HG03196 (cell line): ENCODE data around the gene CCDC149.

Source experiments
- ATAC-seq: cut with Tn5 transposase; IDR thresholded peaks from one replicate; pipeline ENCODE4 v1.9.1; 2021; ENCODE audit not compliant: unreplicated experiment

The CCDC149 gene

DNA sequence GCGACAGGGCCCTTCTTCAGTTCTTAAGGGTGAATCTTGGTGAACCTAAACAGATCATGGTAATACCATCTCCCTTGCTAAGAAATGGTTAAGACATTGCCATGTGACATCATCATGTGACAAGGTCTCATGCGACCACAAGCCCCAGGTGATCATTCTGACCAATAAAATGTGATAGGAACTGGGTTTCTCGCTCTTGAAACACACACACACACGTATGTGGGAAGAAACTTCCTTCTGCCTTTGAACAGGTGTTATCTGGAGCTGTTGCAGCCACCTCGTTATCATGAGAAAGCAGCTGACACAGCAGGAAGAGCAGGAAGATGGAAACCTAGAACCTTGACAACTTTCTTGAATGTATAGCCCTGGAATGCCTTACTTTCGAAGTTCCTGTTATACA, 107.3 kb downstream of the CCDC149 start:
- no peak for ATAC-seq

DNA sequence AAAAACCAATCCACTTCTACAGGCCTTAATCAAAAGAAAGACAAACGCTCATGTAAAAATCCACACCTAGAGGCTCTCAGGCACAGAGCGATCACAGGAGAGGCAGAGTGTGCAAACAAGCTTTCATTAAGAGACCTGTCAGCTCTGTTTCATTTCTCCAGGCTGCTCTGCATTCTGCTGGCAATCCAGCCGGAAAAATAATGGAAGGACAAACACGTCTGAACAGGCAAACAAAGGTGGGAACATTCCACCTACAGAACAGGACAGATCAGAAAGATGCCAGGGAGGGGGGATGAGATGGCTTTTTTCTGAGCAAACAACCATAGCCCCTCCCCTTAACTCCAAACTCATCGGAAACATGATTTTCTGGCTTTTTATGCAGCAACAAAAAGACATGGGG, 107.8 kb downstream of the CCDC149 start:
- no peak for ATAC-seq

DNA sequence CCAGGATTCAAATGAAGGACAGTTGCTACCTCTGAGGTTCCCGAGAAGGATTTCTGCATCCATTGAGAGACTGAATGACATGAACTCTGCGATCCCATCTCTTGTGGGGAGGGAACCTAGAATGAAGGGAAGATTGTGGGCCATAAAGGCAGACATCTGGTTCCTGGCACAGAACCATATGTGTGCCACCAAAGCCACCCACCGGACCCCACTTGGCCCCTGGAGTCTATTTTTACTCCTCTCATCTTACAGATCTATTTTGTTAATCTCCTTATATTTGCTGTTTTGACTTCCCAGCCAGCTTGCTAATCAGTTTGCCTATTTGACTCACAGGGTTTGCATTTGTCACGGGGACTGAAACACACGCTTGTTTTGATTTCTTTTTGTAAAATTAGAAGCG, 110.2 kb downstream of the CCDC149 start:
- no peak for ATAC-seq

DNA sequence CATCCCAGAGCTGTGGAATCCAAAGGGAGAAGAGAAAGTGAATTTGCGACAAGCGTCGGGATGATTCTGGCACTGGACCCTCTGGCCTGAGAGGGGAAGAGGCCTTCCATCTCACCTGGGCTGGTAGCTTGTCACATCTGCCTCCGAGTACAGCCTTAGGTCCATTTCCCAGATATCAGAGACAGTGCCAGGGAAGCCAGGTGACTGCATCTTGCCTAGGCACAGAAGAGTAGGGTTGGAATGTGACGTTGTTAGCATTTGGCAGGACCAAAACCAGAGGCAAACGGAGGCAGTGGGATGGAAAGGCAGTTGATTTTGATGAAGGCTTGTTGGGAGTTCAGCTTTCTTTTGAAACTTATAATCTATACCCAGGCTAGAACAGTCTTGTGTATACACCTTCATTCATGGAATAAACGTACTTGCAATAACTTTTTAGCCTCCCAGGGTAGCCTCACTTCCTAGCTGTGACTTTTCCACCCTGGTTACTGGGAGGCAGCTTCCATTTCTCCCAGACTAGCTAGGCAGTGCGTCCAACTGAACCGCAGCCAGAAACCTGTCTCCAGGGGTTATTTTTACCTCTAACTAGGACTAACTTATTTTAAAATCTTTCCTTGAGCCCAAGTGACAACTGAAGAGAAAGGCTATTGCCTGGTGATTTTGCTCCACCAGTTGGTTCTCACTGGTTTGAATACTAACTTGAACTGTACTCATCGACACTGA, 111.5 kb downstream of the CCDC149 start:
- no peak for ATAC-seq

DNA sequence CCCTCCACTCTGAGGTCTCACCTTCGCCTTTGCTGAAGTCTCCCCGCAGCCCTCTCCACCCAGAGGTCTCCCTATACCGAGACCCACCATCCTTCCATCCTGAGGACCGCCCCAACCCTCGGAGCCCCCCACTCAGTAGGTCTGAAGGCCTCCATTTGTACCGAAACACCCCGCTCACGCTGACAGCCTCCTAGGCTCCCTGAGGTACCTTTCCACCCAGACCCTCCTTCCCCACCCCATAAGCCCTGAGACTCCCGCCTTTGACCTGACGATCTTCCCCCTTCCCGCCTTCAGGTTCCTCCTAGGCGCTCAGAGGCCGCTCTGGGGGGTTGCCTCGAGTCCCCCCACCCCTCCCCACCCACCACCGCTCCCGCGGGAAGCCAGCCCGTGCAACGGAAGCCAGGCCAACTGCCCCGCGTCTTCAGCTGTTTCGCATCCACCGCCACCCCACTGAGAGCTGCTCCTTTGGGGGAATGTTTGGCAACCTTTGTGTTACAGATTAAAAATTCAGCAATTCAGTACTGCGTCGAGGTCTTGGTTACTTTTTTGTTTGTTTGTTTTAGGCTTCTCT, 112.4 kb downstream of the CCDC149 start:
- no peak for ATAC-seq

DNA sequence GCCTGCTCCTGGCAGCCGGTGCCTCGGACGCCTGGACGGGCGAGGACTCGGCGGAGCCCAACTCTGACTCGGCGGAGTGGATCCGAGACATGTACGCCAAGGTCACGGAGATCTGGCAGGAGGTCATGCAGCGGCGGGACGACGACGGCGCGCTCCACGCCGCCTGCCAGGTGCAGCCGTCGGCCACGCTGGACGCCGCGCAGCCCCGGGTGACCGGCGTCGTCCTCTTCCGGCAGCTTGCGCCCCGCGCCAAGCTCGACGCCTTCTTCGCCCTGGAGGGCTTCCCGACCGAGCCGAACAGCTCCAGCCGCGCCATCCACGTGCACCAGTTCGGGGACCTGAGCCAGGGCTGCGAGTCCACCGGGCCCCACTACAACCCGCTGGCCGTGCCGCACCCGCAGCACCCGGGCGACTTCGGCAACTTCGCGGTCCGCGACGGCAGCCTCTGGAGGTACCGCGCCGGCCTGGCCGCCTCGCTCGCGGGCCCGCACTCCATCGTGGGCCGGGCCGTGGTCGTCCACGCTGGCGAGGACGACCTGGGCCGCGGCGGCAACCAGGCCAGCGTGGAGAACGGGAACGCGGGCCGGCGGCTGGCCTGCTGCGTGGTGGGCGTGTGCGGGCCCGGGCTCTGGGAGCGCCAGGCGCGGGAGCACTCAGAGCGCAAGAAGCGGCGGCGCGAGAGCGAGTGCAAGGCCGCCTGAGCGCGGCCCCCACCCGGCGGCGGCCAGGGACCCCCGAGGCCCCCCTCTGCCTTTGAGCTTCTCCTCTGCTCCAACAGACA, 113.1 kb downstream of the CCDC149 start:
- no peak for ATAC-seq

DNA sequence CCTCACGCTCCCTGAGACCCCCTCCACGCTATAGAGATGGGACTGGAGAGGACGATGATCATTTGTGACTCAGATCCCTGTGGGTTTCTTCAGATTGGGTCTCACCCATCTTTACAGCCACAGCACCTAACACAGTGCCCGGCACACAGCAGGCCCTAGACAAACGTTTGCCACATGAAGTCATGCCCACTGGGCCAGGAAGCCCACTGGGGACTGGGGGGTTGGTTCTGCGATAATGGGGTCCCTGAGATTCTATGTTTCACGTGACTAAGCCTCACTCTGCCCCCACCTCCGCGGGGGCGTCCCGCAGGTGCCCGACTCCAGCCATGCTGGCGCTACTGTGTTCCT, 113.7 kb downstream of the CCDC149 start:
- ATAC-seq: no peak

DNA sequence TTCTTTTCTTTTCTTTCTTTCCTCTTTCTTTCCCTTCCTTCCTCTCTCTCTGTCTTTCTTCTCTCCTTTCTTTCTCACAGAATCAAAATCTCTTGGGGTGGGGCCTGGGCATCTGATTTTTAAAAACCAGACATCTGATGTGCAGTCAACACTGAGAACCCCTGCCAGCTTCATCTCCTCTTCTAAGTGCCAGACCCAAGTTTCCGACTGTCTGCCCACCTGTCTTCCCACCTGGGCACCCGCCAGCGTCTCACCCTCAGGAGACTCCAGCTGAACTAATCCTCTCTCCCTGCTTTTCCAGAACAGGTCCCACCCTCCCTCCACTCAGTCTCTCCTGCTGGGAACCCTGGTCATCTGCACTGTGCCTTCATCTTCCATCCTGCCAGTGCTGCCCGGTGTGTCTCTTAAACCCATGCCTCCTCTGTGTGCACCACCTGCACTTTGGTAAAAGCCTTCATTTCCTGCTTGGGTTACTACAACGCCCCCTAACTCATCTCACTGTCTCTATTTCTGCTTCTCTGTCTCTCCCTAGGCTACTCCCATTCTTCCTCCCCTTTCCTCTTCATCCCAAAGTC, 114.7 kb downstream of the CCDC149 start:
- no peak for ATAC-seq

DNA sequence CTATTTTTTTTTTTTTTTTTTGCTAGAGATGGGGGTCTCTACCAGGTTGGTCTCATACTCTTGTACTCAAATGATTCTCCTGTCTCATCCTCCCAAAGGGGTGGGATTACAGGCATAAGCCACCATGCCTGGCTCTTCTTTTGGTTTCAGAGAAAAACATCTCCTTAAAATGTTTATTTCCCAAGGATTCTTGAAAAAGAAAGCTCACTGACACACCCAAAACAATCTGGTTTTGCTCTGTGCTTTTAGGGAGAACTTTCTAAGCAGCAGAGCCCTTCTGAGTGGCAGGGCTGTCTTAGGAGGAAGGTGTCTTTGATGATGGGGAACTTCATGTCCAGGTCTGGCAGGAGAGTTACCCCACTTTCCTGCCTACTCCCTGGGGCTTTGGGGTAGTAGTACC, 116.2 kb downstream of the CCDC149 start:
- no peak for ATAC-seq

DNA sequence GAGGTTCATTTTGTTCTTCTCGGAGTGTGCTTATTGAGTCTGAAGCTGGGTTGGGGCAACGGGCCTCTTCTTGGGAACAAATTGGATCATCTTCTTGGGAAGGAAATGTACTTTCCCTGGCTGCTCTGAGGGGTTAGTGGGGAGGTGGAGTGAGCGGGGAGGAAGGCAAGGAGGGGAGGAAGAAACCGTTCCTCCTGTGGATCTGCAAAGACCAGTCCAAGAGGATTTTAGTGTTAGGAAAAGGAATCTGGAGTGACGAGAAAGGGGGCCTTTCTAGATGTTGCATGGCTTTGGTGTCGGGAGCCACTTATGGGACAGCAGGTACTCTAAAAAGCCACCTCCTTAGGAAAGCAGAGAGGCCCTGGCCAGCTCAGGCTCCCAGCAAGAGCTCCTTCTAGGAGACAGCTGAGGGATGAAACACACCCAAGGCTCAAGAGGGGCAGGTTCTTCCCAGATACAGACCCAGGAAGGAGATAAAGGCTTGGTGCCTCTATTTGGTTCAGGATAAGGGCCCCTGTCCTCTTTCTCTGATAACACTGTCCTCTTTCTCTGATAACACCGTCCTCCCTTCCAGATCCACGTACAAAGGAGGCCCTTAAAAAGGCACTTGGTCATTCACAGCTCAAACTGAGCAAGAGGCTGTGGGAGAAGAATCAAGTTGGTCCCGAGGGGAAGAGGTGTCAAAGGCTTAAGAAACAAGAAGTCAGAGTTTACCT, 117.0 kb downstream of the CCDC149 start:
- no peak for ATAC-seq

DNA sequence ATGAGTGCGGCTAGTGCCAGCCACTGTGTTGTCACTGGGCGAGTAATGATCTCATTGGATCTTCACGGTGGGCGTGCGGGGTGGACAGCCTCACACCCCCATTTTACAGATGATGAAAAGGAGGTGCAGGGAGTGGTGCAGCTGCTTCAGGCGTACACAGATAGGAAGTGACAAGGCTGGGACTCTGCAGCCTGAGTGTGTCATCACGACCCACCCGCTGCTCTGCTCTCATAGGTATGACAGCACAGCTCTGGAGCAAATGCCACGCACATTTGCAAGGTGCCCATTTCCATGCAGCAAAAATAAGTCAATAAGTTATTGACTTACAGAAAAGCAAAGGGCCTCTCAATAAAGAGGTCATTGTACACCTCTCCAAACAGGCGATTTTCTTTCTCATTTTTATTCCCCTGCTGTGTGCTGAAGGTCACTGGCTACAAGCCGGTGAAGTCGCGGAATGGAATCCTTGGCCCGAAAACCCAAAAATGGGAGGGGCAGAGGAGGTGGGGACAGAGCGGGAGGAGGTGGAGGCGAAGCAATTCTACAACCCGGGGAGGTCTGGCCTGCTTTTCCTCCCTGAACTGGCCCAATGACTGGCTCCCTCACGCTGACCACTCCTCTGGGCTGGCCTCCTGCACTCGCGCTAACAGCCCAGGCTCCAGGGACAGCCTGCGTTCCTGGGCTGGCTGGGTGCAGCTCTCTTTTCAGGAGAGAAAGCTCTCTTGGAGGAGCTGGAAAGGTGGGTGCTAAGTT, 117.8 kb downstream of the CCDC149 start, which contains the start of gene SOD3:
Gene SOD3, plus strand, starts transcription at position 658 of the 750 bp plus-strand sequence. CDS start 3,949 bp downstream, outside the sequence.
- ATAC-seq: no peak

DNA sequence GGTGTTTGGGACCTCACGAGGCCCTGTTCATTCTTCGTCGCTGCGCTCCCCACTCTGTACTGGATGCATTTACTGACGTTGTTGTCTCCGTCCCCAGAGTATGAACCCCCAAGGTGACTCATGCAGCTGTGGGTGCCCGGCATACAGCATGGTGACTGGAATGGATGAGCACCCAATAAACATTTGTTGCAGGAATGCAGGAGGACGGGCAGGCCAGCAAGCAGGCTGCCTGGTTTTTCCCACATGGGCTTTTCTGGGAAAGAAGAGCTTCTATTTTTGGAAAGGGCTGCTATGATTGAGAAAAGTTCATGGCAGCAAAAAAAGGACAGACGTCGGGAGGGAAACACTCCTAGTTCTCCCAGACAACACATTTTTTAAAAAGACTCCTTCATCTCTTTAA, 118.4 kb downstream of the CCDC149 start:
- no peak for ATAC-seq

DNA sequence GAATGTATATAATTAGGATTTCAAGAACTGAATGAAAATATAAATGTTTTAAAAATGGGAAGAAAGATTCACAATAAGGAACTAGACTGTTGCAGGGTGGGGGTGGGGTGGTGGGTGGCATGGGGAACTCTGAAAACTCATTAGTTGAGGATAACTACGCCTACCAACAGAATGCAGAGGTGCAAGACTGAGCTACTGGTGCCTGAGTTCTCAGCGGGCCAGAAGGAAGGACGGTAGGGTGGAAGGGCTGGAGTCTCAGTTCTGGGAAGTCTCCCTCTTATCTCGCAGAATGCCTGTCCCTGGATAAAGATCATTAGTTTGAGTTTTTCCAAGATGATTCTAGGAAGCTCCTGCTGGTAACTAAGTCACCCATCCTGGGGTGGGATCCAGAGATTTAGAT, 118.8 kb downstream of the CCDC149 start:
- ATAC-seq: no peak

DNA sequence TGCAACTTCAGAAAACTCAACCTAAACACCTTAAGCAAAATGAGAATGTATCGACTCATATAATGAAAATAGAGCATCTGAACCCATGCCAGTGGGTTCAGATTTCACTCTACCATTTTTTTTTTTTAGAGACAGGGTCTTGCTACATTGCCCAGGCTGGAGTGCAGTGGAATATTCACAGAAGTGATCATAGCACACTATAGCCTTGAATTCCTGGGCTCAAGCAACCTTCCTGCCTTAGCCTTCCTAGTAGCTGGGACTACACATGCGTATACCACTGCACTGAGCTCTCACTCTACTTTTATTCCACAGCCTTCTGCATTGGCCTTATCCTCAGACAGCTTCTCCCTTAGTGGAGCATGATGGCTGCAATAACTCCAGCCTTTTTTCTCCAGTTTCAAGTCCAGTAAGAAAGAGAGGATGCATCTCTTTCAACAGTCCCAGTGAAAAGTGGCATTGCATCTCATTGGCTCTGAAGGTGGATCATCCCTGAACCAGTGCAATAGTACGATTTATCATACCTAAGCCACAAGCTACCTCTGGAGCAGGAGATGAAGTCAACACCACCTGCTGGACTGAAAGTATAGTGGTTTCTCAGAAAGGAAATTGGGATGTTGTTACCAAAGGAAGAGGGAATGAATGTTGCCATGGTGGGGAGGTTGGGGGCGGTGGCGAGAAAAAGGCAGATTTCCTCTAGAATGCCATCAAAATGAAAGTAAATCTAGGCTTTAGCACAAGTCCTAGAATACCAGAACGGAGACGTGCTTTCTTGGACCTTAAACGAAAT, 119.4 kb downstream of the CCDC149 start:
- no peak for ATAC-seq

DNA sequence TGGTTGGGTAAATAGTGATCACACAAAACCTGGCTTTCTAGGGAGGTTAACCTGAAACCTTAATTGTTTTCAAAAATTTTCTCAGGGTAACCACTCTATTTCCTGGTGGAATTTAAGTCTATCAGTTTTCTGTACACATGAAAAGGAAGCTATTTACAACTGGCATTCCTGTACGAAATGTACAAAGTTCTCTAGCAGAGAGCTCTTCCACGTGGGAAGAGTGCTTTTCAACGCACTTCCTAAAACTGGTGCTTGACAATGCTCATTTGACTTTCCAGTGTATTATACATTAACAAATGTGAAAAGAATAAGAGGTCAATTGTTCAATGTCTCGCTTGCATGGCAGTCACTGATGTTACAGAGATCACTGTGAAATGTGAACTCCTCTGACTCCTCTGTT, 120.3 kb downstream of the CCDC149 start:
- ATAC-seq: no peak

DNA sequence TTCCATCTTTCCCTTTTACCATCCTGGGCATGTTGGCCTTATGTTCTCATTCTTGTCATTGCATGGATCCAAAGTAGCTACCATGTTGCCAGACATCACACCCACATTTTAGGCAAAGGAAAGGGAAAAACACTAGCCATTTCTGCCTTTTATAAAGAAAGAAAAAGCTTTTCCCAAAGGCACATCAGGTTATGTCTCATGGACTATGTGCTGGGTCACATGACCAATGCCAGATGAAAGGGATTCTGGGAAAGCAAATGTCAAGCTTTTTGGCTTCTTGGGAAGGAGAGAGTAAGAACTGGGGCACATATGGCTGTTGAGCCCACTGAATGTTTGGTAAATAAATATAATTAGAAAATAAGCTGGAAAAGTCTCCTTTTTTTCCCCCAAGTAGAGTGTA, 121.8 kb downstream of the CCDC149 start:
- no peak for ATAC-seq

DNA sequence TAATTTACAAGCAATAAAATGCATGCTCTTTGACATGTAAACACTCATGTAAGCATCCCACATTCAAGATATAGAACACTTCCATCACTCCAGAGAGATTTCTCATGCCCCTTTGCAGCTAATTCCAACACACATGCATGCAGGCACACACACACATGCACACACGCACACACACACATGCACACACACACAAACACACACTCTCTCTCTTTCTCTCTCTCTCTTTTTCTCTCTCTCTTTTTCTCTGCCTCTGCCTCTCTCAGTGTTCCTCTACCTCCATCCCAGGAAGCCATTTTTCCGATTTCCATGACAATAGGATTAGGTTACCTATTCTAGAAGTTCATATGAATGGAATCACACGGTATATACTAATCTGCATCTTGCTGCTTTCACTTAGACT, 129.3 kb downstream of the CCDC149 start:
- ATAC-seq: no peak

DNA sequence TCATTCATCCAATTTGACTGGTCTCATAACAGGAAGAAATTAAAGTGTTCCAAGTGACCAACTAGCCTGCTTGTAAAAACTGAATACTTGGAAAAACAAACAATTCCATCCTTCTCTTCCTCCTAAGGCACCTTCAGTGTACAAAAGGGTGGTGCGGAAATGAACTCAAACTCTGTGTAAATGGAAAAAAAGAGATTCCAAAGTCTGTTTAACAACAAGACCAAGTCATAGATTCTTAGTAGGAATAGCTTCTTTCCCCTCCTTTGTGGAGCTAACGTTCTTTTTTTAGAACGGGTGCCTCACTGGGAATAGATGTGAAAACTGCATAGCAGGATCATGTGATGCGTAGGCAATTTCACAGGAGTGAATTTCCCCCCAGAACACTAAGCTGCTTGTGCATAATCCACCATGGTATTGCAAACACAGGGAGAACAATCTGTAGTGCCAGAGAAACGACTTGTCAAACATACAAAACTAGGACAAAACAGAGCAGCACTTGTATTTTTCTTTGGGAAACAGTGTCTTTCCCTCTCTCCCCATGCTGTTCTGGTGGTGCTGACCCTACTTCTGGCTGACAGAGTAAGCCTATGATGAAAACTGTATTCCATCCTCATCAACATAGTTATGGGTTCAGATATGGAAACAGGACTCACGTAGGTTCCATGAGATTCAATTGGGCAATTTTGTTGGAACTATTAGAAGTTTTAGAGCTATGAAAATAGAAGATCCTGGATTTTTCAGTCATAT, 130.7 kb downstream of the CCDC149 start:
- no peak for ATAC-seq

DNA sequence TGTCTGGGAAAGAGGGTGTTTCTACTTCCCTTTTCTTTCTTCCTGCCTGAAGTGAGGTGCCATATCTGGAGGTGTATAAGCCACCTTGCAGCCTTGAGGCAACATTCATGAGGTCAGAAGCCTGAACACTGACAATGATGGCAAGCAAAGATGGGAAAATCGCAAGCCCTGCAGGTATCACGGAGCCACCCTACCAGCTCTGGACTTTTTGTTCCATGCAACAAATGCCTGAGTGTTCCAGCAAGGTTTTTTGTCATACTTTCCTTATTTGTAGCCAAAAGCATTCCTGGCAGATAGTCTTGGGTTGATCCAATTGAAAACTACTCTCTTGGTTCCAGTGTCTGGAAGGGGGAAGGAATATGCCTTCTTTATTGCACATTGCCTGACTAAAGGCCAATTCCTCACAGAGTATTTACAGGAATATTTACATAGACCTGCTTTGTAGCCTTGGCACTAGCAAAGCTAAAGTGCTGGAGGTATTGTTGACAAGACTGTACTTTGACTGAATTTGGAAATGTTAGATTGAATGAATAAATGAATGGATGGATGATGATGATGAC, 131.8 kb downstream of the CCDC149 start:
- no peak for ATAC-seq
